HUES6 (cell line): Measurements from ENCODE around the gene ZFAND5.

Source experiments
- H3K27ac ChIP-seq: 2 replicates; pipeline ENCODE4 v1.7.0; 2013; ENCODE audit warnings: low read depth, mild to moderate bottlenecking, low read length, inconsistent platforms
- H3K27me3 ChIP-seq: 2 replicates; pipeline ENCODE4 v1.6.1; 2013; ENCODE audit warnings: low read length; ENCODE audit not compliant: control insufficient read depth, insufficient read depth
- H3K36me3 ChIP-seq: 2 replicates; pipeline ENCODE4 v1.6.1; 2013; ENCODE audit warnings: low read length; ENCODE audit not compliant: control insufficient read depth, insufficient read depth
- H3K4me1 ChIP-seq: 2 replicates; pipeline ENCODE4 v1.6.1; 2013; ENCODE audit warnings: low read length; ENCODE audit not compliant: control insufficient read depth, insufficient read depth
- H3K4me3 ChIP-seq: 2 replicates; pipeline ENCODE4 v1.5.1; 2013; ENCODE audit warnings: low read depth, low read length
- H3K9ac ChIP-seq: one replicate; pipeline ENCODE4 v1.6.1; 2013; ENCODE audit warnings: mild to moderate bottlenecking, low read length
- H3K9me3 ChIP-seq: 2 replicates; pipeline ENCODE4 v1.6.1; 2013; ENCODE audit warnings: low read depth, low read length; ENCODE audit not compliant: control insufficient read depth, insufficient read depth

ZFAND5 gene

GRCh38 chr9:72390907-72391306 is 25.9 kb upstream of the ZFAND5 start:
- H3K9me3 ChIP-seq, result no peaks in the 10 kb centered on the region
- H3K27me3 ChIP-seq, result no peaks in the 10 kb centered on the region
- H3K4me3 ChIP-seq, result no peak overlapping the region
- no peak overlapping the region for H3K9ac ChIP-seq
- no peak overlapping the region for H3K27ac ChIP-seq
- H3K36me3 ChIP-seq, result no peaks in the 10 kb centered on the region
- peaks cover 8% of the 10 kb centered on the region; the same call in 1 of the 2 replicates for H3K4me1 ChIP-seq

- Histone ChIP-seq H3K9ac (no peak overlapping the region), H3K4me1 (no peaks in the 10 kb centered on the region), H3K27ac (no peak overlapping the region), H3K4me3 (no peak overlapping the region), H3K9me3 (no peaks in the 10 kb centered on the region), H3K27me3 (no peaks in the 10 kb centered on the region), H3K36me3 (no peaks in the 10 kb centered on the region)
Measured at GRCh38 chr9:72386186-72386585, 21.2 kb upstream of the ZFAND5 start.

GRCh38 chr9:72384710-72385485 is 19.9 kb upstream of the ZFAND5 start:
- no peaks in the 10 kb centered on the region for H3K36me3 ChIP-seq
- H3K9ac ChIP-seq, result no peak overlapping the region

GRCh38 chr9:72383978-72384709 is 19.1 kb upstream of the ZFAND5 start:
- no peak overlapping the region for H3K9ac ChIP-seq
- H3K9me3 ChIP-seq, result no peaks in the 10 kb centered on the region
- H3K4me1 ChIP-seq, result no peaks in the 10 kb centered on the region; the same call in 1 of the 2 replicates
- no peak overlapping the region for H3K27ac ChIP-seq
- no peaks in the 10 kb centered on the region for H3K36me3 ChIP-seq
- H3K4me3 ChIP-seq, result no peak overlapping the region
- no peaks in the 10 kb centered on the region for H3K27me3 ChIP-seq

More at GRCh38 chr9:72384710-72385485, 19.9 kb upstream of the ZFAND5 start:
- no peaks in the 10 kb centered on the region for H3K27me3 ChIP-seq
- no peaks in the 10 kb centered on the region; the same call in 1 of the 2 replicates for H3K4me1 ChIP-seq
- no peak overlapping the region for H3K27ac ChIP-seq
- H3K4me3 ChIP-seq, result no peak overlapping the region
- no peaks in the 10 kb centered on the region for H3K9me3 ChIP-seq

GRCh38 chr9:72382405-72382804 is 17.4 kb upstream of the ZFAND5 start:
- H3K9me3 ChIP-seq, result no peaks in the 10 kb centered on the region
- H3K4me3 ChIP-seq, result no peak overlapping the region
- no peak overlapping the region for H3K9ac ChIP-seq
- H3K27me3 ChIP-seq, result no peaks in the 10 kb centered on the region
- H3K4me1 ChIP-seq, result no peaks in the 10 kb centered on the region; the same call in 1 of the 2 replicates
- no peaks in the 10 kb centered on the region for H3K36me3 ChIP-seq
- H3K27ac ChIP-seq, result no peak overlapping the region

- H3K4me1 ChIP-seq, result no peaks in the 10 kb centered on the region; the same call in 1 of the 2 replicates
- H3K36me3 ChIP-seq, result no peaks in the 10 kb centered on the region
- no peak overlapping the region for H3K4me3 ChIP-seq
- no peaks in the 10 kb centered on the region for H3K9me3 ChIP-seq
- H3K9ac ChIP-seq, result no peak overlapping the region
- no peak overlapping the region for H3K27ac ChIP-seq
- no peaks in the 10 kb centered on the region for H3K27me3 ChIP-seq
Measured at GRCh38 chr9:72377041-72377440, 12.0 kb upstream of the ZFAND5 start.

- no peak overlapping the region for H3K27ac ChIP-seq
- H3K4me3 ChIP-seq, result no peak overlapping the region
Measured at GRCh38 chr9:72371151-72371550, 6.1 kb upstream of the ZFAND5 start.

GRCh38 chr9:72365525-72366256 is 683 bp upstream of the ZFAND5 start:
- H3K36me3 ChIP-seq, result peaks cover 31% of the 10 kb centered on the region
- peak overlapping the region; percentile 93 for H3K27ac ChIP-seq
- no peaks in the 10 kb centered on the region for H3K27me3 ChIP-seq
- peak overlapping the region; percentile 84 for H3K9ac ChIP-seq
- peaks cover 4% of the 10 kb centered on the region; the same call in 1 of the 2 replicates for H3K4me1 ChIP-seq
- H3K4me3 ChIP-seq, result peak overlapping the region; percentile 95
- H3K9me3 ChIP-seq, result no peaks in the 10 kb centered on the region

More at GRCh38 chr9:72371151-72371550, 6.1 kb upstream of the ZFAND5 start:
- Histone ChIP-seq H3K4me1 (no peaks in the 10 kb centered on the region), H3K27me3 (no peaks in the 10 kb centered on the region), H3K9me3 (no peaks in the 10 kb centered on the region), H3K36me3 (no peaks in the 10 kb centered on the region), H3K9ac (no peak overlapping the region)

GRCh38 chr9:72363908-72364678 is 915 bp downstream of the ZFAND5 start:
- Histone ChIP-seq H3K9me3 (no peaks in the 10 kb centered on the region), H3K4me1 (peaks cover 4% of the 10 kb centered on the region; the same call in 1 of the 2 replicates), H3K4me3 (peak overlapping the region; percentile 95), H3K27ac (peak overlapping the region; percentile 96), H3K27me3 (no peaks in the 10 kb centered on the region), H3K36me3 (peaks cover 47% of the 10 kb centered on the region), H3K9ac (peak overlapping the region; percentile 99)

GRCh38 chr9:72363236-72363635 is 1.8 kb downstream of the ZFAND5 start:
- Histone ChIP-seq H3K27me3 (no peaks in the 10 kb centered on the region), H3K9ac (peak overlapping the region; percentile 99), H3K27ac (peak overlapping the region; percentile 96; the same call in 1 of the 2 replicates), H3K4me1 (peaks cover 4% of the 10 kb centered on the region; the same call in 1 of the 2 replicates), H3K9me3 (no peaks in the 10 kb centered on the region), H3K4me3 (peak overlapping the region; percentile 95), H3K36me3 (peaks cover 56% of the 10 kb centered on the region)
